IMR-90 (cell line): Measurements from ENCODE around the gene ALDH8A1. TPM values are rescaled to one million over a fixed set of nuclear protein-coding genes. Genes with fewer than 3 reads are reported as not detected.

Source experiments
- ATAC-seq: fragments of 200-7000 bp; cut with Tn5 transposase; 2 replicates; pipeline ENCODE4 v1.9.1; 2020; ENCODE audit warnings: low read depth, mild to moderate bottlenecking, moderate library complexity
- BruUV-seq: library from RNA; stranded (reverse); fragments of 400-500 nt; replicated peaks from 2 replicates; lab custom pipeline; 2021; lab: Mats Ljungman, UMichigan
- CTCF ChIA-PET: fragments of 300-600 bp; formaldehyde crosslinking; extraction: SDS; loops from one replicate; lab custom pipeline; 2021; ENCODE audit warnings: antibody characterized with exemption; lab: Yijun Ruan, JAX
- POLR2A ChIA-PET: fragments of 300-600 bp; sonication (Branson Sonifier 250); formaldehyde crosslinking; loops from one replicate; lab custom pipeline; 2022; ENCODE audit warnings: antibody characterized with exemption; ENCODE audit not compliant: unreplicated experiment; lab: Charles Lee
- DNase-seq: peaks from one replicate; pipeline ENCODE4 v3.0.0; 2013
- H2AFZ ChIP-seq: replicated peaks from 2 replicates; pipeline ENCODE3; 2013; ENCODE audit warnings: low read length, mild to moderate bottlenecking; ENCODE audit not compliant: poor library complexity
- H2AK5ac ChIP-seq: 2 replicates; pipeline ENCODE4 v1.6.1; 2013; ENCODE audit warnings: low read depth, low read length, inconsistent platforms
- H2AK9ac ChIP-seq: replicated peaks from 2 replicates; pipeline ENCODE3; 2013; ENCODE audit warnings: mild to moderate bottlenecking, low read depth, low read length, moderate library complexity; ENCODE audit not compliant: poor library complexity
- H2BK120ac ChIP-seq: 2 replicates; pipeline ENCODE4 v1.6.1; 2013; ENCODE audit warnings: low read depth, low read length, inconsistent platforms
- H2BK15ac ChIP-seq: 3 replicates; pipeline ENCODE4 v1.6.1; 2013; ENCODE audit warnings: low read depth, low read length, inconsistent platforms
- H2BK20ac ChIP-seq: 2 replicates; pipeline ENCODE4 v1.6.1; 2013; ENCODE audit warnings: low read depth, mild to moderate bottlenecking, inconsistent platforms, low read length, moderate library complexity
- H2BK5ac ChIP-seq: 2 replicates; pipeline ENCODE4 v1.6.1; 2013; ENCODE audit warnings: mild to moderate bottlenecking, low read depth, low read length, inconsistent platforms; ENCODE audit not compliant: poor library complexity, severe bottlenecking
- H3K14ac ChIP-seq: replicated peaks from 2 replicates; pipeline ENCODE4 v1.6.1; 2013; ENCODE audit warnings: low read depth, low read length, inconsistent platforms
- H3K18ac ChIP-seq: 2 replicates; pipeline ENCODE4 v1.6.1; 2013; ENCODE audit warnings: low read depth, low read length, control low read depth
- H3K23ac ChIP-seq: 2 replicates; pipeline ENCODE4 v1.6.1; 2013; ENCODE audit warnings: low read depth, low read length, inconsistent platforms
- H3K27ac ChIP-seq: 2 replicates; pipeline ENCODE4 v1.5.1; 2013; ENCODE audit warnings: mild to moderate bottlenecking, control low read depth, low read length; ENCODE audit not compliant: insufficient read depth
- H3K27me3 ChIP-seq: 2 replicates; pipeline ENCODE4 v1.6.1; 2013; ENCODE audit warnings: low read length; ENCODE audit not compliant: control insufficient read depth, insufficient read depth
- H3K36me3 ChIP-seq: 2 replicates; pipeline ENCODE4 v1.6.1; 2013; ENCODE audit warnings: low read length, mixed read lengths; ENCODE audit not compliant: control insufficient read depth, insufficient read depth
- H3K4ac ChIP-seq: 2 replicates; pipeline ENCODE4 v1.6.1; 2013; ENCODE audit warnings: low read depth, low read length, inconsistent platforms
- H3K4me1 ChIP-seq: 2 replicates; pipeline ENCODE4 v1.6.1; 2013; ENCODE audit warnings: low read length, mixed read lengths; ENCODE audit not compliant: control insufficient read depth, insufficient read depth
- H3K4me2 ChIP-seq: 2 replicates; pipeline ENCODE4 v1.6.1; 2013; ENCODE audit warnings: low read depth, mild to moderate bottlenecking, control low read depth, low read length, moderate library complexity
- H3K4me3 ChIP-seq: 2 replicates; pipeline ENCODE4 v1.5.1; 2013; ENCODE audit warnings: low read depth, mild to moderate bottlenecking, control low read depth, low read length, moderate library complexity; ENCODE audit not compliant: insufficient read depth
- H3K56ac ChIP-seq: 2 replicates; pipeline ENCODE4 v1.6.1; 2013; ENCODE audit warnings: low read length, inconsistent platforms; ENCODE audit not compliant: insufficient read depth; ENCODE audit errors: extremely low read depth
- H3K79me1 ChIP-seq, 2 experiments: 2 replicates each; pipeline ENCODE4 v1.6.1; 2013; ENCODE audit warnings: low read length in 2 of 2, inconsistent platforms in 1 of 2, low read depth in 1 of 2
- H3K9ac ChIP-seq: 2 replicates; pipeline ENCODE4 v1.6.1; 2013; ENCODE audit warnings: low read depth, low read length, control low read depth
- H3K9me1 ChIP-seq: 2 replicates; pipeline ENCODE4 v1.6.1; 2013; ENCODE audit warnings: low read length, inconsistent platforms; ENCODE audit not compliant: insufficient read depth
- H3K9me3 ChIP-seq: 2 replicates; pipeline ENCODE4 v1.6.1; 2013; ENCODE audit warnings: low read length; ENCODE audit not compliant: control insufficient read depth, insufficient read depth
- H4K20me1 ChIP-seq: 2 replicates; pipeline ENCODE4 v1.6.1; 2013; ENCODE audit warnings: low read length, inconsistent platforms; ENCODE audit not compliant: insufficient read depth
- H4K5ac ChIP-seq: 2 replicates; pipeline ENCODE4 v1.6.1; 2013; ENCODE audit warnings: mild to moderate bottlenecking, low read depth, low read length, control low read depth
- H4K8ac ChIP-seq, 2 experiments: 2 replicates each; pipeline ENCODE4 v1.6.1; 2013; ENCODE audit warnings: low read depth in 2 of 2, low read length in 2 of 2, control low read depth in 1 of 2, inconsistent platforms in 1 of 2
- H4K91ac ChIP-seq: 2 replicates; pipeline ENCODE4 v1.6.1; 2013; ENCODE audit warnings: low read depth, low read length, inconsistent platforms; ENCODE audit not compliant: insufficient read depth
- FOS ChIP-seq: fragments of 150-350 bp; IDR thresholded peaks from 2 replicates; pipeline ENCODE4 v1.6.1; 2016; ENCODE audit warnings: low read depth, low read length
- POLR2A ChIP-seq: IDR thresholded peaks from 2 replicates; pipeline ENCODE4 v1.6.1; 2012; ENCODE audit warnings: mild to moderate bottlenecking, low read depth, low read length
- WGBS, 2 experiments: methylation state at CpG; one replicate each; pipeline versions ENCODE4 v1.1.5 to v1.1.7; 2013; ENCODE audit warnings: missing lambda C conversion rate in 2 of 2; ENCODE audit not compliant: insufficient read length in 1 of 2; ENCODE audit errors: extremely low coverage in 2 of 2; 5-methylcytosine and 5-hydroxymethylcytosine counted together
- dilution Hi-C: fragments of 300-500 bp; cut with HindIII; formaldehyde crosslinking; loops from one replicate; pipeline ENCODE4 v1.14.3; 2018; ENCODE audit warnings: low sequenced_read_pairs; ENCODE audit not compliant: unreplicated experiment
- in situ Hi-C: fragments of 300-500 bp; cut with MboI; formaldehyde crosslinking; loops from 3 replicates; pipeline ENCODE4 v1.14.3; 2019; ENCODE audit warnings: low sequenced_read_pairs, inconsistent platforms, mixed read lengths
- intact Hi-C: fragments of 100-400 bp; cut with micrococcal nuclease; formaldehyde crosslinking; loops from 2 replicates; pipeline ENCODE4 v1.10.0; 2022
- polyA plus RNA-seq, 3 experiments: library from polyadenylated mRNA; depleted of rRNA; stranded (reverse); fragments of >200 nt; gene quantifications; 2 replicates each; pipeline ENCODE4 v1.2.3, GENCODE V29; 2012; ENCODE audit warnings: low replicate concordance in 1 of 3
- total RNA-seq: library from RNA; depleted of rRNA; stranded (reverse); fragments of >200 nt; gene quantifications from 2 replicates; pipeline ENCODE4 v1.2.3, GENCODE V29; 2012

The ALDH8A1 gene
- total and polyA plus RNA-seq, 2 of the 4 experiments (the other 2 are of a cell fraction) = under 0.01 to 0.15 TPM

GRCh38 chr6:134992155-134992554 lies 42.3 kb upstream of the ALDH8A1 start:
- intact Hi-C loops = no loop called here

More at GRCh38 chr6:134992155-134992554, 42.3 kb upstream of the ALDH8A1 start:
- ATAC-seq (no peak), DNase-seq (no peak)
- no peaks in the 10 kb centered on the region for H3K9me3 ChIP-seq
- no peak overlapping the region for H3K56ac ChIP-seq
- CTCF ChIA-PET = interaction anchor here (0.6 kb wide), 1 partner anchor 459 kb away, joined by 6 read pairs; no protein-coding TSS in a partner anchor
- no peak overlapping the region for H4K5ac ChIP-seq
- dilution Hi-C loops (no loop called here), in situ Hi-C loops (no loop called here)
- no peak overlapping the region for H3K4me2 ChIP-seq
- no peak overlapping the region for H3K9ac ChIP-seq
- no TSS peak for BruUV-seq
- no peaks in the 10 kb centered on the region for H3K4me1 ChIP-seq
- no peak overlapping the region for H3K4ac ChIP-seq
- WGBS, 2 experiments = no CpG with 5 or more reads among the region's 6 CpGs
- H3K23ac ChIP-seq = no peak overlapping the region
- no peak overlapping the region for H2BK20ac ChIP-seq
- H3K79me1 ChIP-seq = peaks cover 0 to 2% of the 10 kb centered on the region in 2 experiments; a peak in 1 of 4 replicates
- no peak overlapping the region for H4K91ac ChIP-seq
- no peak for TF ChIP-seq FOS
- TF ChIP-seq POLR2A = no peak
- H2AFZ ChIP-seq = no peak overlapping the region
- H2BK5ac ChIP-seq = no peak overlapping the region
- no peak overlapping the region for H4K8ac ChIP-seq
- H3K9me1 ChIP-seq = peaks cover 1% of the 10 kb centered on the region; the same call in 1 of the 2 replicates
- POLR2A ChIA-PET = no interaction called here
- H3K36me3 ChIP-seq = peaks cover 10% of the 10 kb centered on the region
- H2BK120ac ChIP-seq = no peak overlapping the region
- no peak overlapping the region for H3K14ac ChIP-seq
- no peaks in the 10 kb centered on the region for H4K20me1 ChIP-seq
- H3K27me3 ChIP-seq = no peaks in the 10 kb centered on the region
- no peak overlapping the region for H3K4me3 ChIP-seq
- H3K18ac ChIP-seq = no peak overlapping the region
- H2AK9ac ChIP-seq = no peak overlapping the region
- no peak overlapping the region for H2AK5ac ChIP-seq
- no peak overlapping the region for H3K27ac ChIP-seq
- H2BK15ac ChIP-seq = no peak overlapping the region
